GOT3 (cell line): ENCODE data around the gene PPP1R10.

ENCODE experiments used
- DNase-seq: peaks from one replicate; lab custom pipeline; 2025; ENCODE audit warnings: mixed read lengths; lab: John Stamatoyannopoulos, UW

The PPP1R10 gene

DNA sequence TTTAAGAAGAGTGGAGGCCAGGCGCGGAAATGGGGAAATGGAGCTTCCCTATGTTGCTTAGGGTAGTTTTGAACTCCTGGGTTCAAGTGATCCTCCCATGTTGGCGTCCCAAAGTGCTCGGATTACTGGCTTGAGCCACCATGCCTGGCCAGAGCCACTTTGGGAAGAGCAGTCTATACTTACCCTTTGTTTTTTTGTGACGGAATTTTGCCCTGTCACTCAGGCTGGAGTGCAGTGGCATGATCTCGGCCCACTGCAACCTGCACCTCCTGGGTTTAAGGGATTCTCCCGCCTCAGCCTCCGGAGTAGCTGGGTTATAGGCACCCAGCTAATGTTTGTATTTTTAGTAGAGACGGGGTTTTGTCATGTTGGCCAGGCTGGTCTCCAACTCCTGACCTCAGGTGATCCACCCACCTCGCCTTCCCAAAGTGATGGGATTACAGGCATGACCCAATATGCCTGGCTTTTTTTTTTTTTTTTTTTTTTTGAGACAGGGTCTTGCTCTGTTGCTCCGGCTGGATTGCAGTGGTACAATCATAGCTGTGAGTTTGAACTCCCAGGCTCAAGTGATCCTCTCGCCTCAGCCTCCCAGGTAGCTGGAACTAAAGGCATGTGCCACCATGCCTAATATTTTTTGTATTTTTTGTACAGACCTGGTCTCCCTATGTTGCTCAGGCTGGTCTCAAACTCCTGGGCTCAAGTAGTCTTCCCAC, 18.0 kb downstream of the PPP1R10 start:
- DNase-seq = no peak

- peak; percentile 27 for DNase-seq
These were observed 19.5 kb downstream of the PPP1R10 start for GRCh38 chr6:30597315-30598144.

GRCh38 chr6:30592287-30592686, 24.8 kb downstream of the PPP1R10 start:
- no peak for DNase-seq

- no peak for DNase-seq
These were observed 26.0 kb downstream of the PPP1R10 start for GRCh38 chr6:30591008-30591407.

DNA sequence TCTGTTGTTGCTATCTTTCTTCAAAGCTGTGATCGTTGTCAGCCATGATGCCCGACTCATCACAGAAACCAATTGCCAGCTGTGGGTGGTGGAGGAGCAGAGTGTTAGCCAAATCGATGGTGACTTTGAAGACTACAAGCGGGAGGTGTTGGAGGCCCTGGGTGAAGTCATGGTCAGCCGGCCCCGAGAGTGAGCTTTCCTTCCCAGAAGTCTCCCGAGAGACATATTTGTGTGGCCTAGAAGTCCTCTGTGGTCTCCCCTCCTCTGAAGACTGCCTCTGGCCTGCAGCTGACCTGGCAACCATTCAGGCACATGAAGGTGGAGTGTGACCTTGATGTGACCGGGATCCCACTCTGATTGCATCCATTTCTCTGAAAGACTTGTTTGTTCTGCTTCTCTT, 26.5 kb downstream of the PPP1R10 start:
- DNase-seq = no peak

DNA sequence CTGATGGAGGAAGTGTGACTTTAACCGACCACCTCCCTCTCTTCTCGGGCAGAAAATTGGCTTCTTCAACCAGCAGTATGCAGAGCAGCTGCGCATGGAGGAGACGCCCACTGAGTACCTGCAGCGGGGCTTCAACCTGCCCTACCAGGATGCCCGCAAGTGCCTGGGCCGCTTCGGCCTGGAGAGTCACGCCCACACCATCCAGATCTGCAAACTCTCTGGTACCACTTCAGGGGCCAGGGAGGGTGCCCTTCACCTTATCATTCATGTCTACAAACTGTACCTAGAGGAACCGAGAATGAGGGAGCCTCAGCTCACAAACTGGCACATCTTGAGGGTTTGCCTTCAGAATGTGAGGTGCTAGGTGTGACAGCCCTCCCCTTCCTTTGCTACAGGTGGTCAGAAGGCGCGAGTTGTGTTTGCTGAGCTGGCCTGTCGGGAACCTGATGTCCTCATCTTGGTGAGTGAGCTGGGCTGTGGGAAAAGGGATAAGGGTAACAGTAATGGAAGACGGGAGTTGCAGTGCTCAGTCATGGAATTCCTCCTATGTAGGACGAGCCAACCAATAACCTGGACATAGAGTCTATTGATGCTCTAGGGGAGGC, 27.2 kb downstream of the PPP1R10 start:
- DNase-seq = no peak

- no peak for DNase-seq
These were observed 33.1 kb downstream of the PPP1R10 start for GRCh38 chr6:30583921-30584320.

- DNase-seq = no peak
These were observed 39.0 kb downstream of the PPP1R10 start for GRCh38 chr6:30578051-30578450.

GRCh38 chr6:30573113-30573512, 43.9 kb downstream of the PPP1R10 start:
- no peak for DNase-seq

DNA sequence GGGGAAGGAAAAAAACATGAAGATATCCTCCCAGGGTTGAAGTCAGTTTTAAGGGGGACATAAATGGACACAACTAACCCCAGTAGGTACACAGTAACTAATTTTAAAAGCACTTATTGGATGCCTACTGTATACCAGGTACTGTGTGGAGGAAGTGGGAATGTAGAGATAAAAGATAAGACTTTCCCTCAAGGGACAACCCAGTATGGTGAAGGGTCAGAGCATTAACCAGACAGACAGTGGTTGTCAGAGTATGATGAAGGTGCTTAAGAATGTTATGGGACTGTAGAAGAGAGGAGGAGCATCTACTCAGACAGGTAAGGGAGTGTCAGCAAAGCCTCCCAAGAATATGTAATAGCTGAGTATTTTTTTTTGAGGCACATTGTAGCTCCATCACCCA, 44.9 kb downstream of the PPP1R10 start:
- DNase-seq = no peak

GRCh38 chr6:30571762-30572082, 45.3 kb downstream of the PPP1R10 start:
- no peak for DNase-seq

DNA sequence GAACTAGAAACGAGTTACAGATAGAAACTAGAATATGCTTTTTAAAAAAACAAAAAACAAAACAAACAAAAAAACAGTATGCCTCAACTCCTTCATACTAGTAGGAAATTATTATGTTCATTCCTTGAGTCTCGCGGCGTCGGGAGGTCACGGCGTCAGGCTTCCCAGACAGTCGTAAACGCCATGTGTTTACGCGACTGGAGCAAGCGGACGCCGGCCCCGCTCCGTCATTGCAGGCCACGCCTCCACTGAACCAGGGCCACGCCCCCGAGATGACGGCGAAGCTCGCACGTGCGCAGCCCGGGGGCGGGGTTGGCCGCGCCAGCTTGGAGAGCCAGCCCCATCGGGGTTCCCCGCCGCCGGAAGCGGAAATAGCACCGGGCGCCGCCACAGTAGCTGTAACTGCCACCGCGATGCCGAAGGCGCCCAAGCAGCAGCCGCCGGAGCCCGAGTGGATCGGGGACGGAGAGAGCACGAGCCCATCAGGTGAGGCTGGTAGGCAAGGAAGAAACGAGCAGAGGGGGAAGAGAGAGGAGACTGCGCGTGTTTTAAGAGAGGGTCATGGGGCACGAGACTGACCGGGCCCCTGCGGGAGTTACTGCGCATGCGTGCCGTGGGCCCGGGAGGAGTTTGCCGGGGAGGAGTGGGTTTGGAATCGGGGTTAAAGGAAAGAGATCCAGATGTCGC, 45.8 kb downstream of the PPP1R10 start, which contains the start of gene ABCF1:
TSS of gene ABCF1 (plus strand) at position 368 of the 687 bp plus-strand sequence. CDS start at position 414, 46 bp downstream.
- peak; percentile 94 for DNase-seq

- no peak for DNase-seq
These were observed 46.3 kb downstream of the PPP1R10 start for GRCh38 chr6:30570740-30571074.

DNA sequence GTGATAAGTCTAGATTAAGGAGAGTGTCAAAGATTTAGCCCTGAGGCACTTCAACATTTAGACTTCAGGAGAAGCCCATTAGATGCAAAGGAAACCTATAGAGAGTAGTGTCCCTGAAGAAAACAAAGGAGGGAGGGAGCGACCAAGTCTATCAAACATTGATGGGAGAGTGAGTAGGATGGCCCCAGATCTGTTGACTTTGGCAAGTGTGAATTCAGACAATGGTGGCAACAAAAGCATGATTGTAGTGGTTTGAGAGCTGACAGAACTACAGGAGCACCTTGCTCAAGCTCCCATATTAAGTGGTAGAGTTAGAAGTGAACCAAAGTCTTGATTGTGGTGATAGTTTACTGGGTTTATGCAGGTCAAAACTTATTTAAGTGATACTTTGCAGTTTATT, 46.8 kb downstream of the PPP1R10 start:
- DNase-seq = no peak

DNA sequence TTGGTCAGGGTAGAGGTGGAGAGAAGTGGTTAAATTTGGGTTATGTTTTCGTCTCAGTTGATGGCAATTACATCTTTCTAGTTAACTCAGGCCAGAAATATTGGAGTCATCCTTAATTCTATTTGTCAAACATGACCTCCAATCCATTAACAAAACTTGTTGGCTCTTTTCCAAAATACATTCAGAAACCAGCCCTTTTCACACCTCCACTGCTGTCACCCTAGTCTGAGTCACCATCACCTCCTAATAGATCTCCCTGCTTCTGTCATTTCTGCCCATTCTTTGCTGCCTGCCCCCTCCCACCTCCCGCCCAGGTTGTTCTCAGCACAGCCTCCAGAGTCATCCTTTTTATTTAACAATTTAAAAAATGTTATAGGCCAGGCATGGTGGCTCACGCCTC, 48.8 kb downstream of the PPP1R10 start:
- DNase-seq = no peak

- no peak for DNase-seq
These were observed 51.3 kb downstream of the PPP1R10 start for GRCh38 chr6:30565772-30566171.

- DNase-seq = no peak
These were observed 52.9 kb downstream of the PPP1R10 start for GRCh38 chr6:30564114-30564513.

GRCh38 chr6:30562470-30563425, 54.3 kb downstream of the PPP1R10 start:
- no peak for DNase-seq

GRCh38 chr6:30560930-30561329, 56.1 kb downstream of the PPP1R10 start:
- DNase-seq = no peak

- no peak for DNase-seq
These were observed 59.4 kb downstream of the PPP1R10 start for GRCh38 chr6:30557683-30557981.

GRCh38 chr6:30556906-30557682, 59.9 kb downstream of the PPP1R10 start, which contains the start of gene PRR3:
PRR3 (plus strand) TSS chr6:30557295; CDS start chr6:30557345, 50 bp downstream.
- DNase-seq = peak; percentile 66
